ENCODE data around the gene CUX1. TPM values are rescaled to one million over a fixed set of nuclear protein-coding genes. Genes with fewer than 3 reads are reported as not detected.

CUX1 gene
- total RNA-seq, 1 donor from 2014 or later = 50.6 TPM

- Mint-ChIP-seq H3K4me1 (ENCODE audit: low read depth, unreplicated experiment) (peaks cover 2% of the 10 kb centered on the region), H3K4me3 (ENCODE audit: unreplicated experiment) (no peak overlapping the region), H3K27me3 (ENCODE audit: low read depth, unreplicated experiment) (no peaks in the 10 kb centered on the region), H3K27ac (ENCODE audit: unreplicated experiment) (no peak overlapping the region), H3K36me3 (ENCODE audit: low read depth, unreplicated experiment) (peaks cover 13% of the 10 kb centered on the region), H3K9me3 (ENCODE audit: unreplicated experiment) (no peaks in the 10 kb centered on the region)
- H3K27ac ChIP-seq (ENCODE audit: low read depth, low read length) = no peak overlapping the region
- DNase-seq (ENCODE audit: low read depth) = no peak
- no peak overlapping the region for H2AFZ ChIP-seq (ENCODE audit: low read depth, low read length)
- FAIRE-seq = no peak
- no peaks in the 10 kb centered on the region for H3K9me3 ChIP-seq (ENCODE audit: insufficient read depth, low read depth, low read length)
- no peak for TF ChIP-seq EZH2 (IDR thresholded peaks at IDR 0.05; ENCODE audit: insufficient read depth, low read length)
- TF ChIP-seq, protein P1, sequence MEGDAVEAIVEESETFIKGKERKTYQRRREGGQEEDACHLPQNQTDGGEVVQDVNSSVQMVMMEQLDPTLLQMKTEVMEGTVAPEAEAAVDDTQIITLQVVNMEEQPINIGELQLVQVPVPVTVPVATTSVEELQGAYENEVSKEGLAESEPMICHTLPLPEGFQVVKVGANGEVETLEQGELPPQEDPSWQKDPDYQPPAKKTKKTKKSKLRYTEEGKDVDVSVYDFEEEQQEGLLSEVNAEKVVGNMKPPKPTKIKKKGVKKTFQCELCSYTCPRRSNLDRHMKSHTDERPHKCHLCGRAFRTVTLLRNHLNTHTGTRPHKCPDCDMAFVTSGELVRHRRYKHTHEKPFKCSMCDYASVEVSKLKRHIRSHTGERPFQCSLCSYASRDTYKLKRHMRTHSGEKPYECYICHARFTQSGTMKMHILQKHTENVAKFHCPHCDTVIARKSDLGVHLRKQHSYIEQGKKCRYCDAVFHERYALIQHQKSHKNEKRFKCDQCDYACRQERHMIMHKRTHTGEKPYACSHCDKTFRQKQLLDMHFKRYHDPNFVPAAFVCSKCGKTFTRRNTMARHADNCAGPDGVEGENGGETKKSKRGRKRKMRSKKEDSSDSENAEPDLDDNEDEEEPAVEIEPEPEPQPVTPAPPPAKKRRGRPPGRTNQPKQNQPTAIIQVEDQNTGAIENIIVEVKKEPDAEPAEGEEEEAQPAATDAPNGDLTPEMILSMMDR (IDR thresholded peaks at IDR 0.05; ENCODE audit: insufficient read depth, low read depth, low read length) = no peak
- no peak overlapping the region for H3K9ac ChIP-seq (ENCODE audit: low read length)
- H3K79me2 ChIP-seq (ENCODE audit: insufficient read depth, low read length) = no peaks in the 10 kb centered on the region
- no peak overlapping the region for H3K4me2 ChIP-seq (ENCODE audit: low read length)
- no peak overlapping the region for H3K4me3 ChIP-seq (ENCODE audit: insufficient read depth, low read depth, low read length)
- peaks cover 2% of the 10 kb centered on the region for H3K36me3 ChIP-seq (ENCODE audit: insufficient read depth, low read length)
- H4K20me1 ChIP-seq (ENCODE audit: insufficient read depth, low read length) = peaks cover 56% of the 10 kb centered on the region
- H3K27me3 ChIP-seq (ENCODE audit: insufficient read depth, low read length) = no peaks in the 10 kb centered on the region
- no peaks in the 10 kb centered on the region for H3K4me1 ChIP-seq (ENCODE audit: insufficient read depth, low read length)
These were observed 175.9 kb downstream of the CUX1 start for GRCh38 chr7:101993311-101993710.

- Histone ChIP-seq H3K79me2 (ENCODE audit: insufficient read depth, low read length) (no peaks in the 10 kb centered on the region), H2AFZ (ENCODE audit: low read depth, low read length) (no peak overlapping the region), H3K4me2 (ENCODE audit: low read length) (no peak overlapping the region), H3K27ac (ENCODE audit: low read depth, low read length) (no peak overlapping the region), H3K27me3 (ENCODE audit: insufficient read depth, low read length) (no peaks in the 10 kb centered on the region), H3K4me1 (ENCODE audit: insufficient read depth, low read length) (no peaks in the 10 kb centered on the region), H4K20me1 (ENCODE audit: insufficient read depth, low read length) (peaks cover 58% of the 10 kb centered on the region), H3K4me3 (ENCODE audit: insufficient read depth, low read depth, low read length) (no peak overlapping the region), H3K36me3 (ENCODE audit: insufficient read depth, low read length) (no peaks in the 10 kb centered on the region), H3K9ac (ENCODE audit: low read length) (no peak overlapping the region), H3K9me3 (ENCODE audit: insufficient read depth, low read depth, low read length) (no peaks in the 10 kb centered on the region)
- Mint-ChIP-seq H3K27ac (ENCODE audit: unreplicated experiment) (no peak overlapping the region), H3K9me3 (ENCODE audit: unreplicated experiment) (no peaks in the 10 kb centered on the region), H3K36me3 (ENCODE audit: low read depth, unreplicated experiment) (peaks cover 8% of the 10 kb centered on the region), H3K27me3 (ENCODE audit: low read depth, unreplicated experiment) (no peaks in the 10 kb centered on the region), H3K4me1 (ENCODE audit: low read depth, unreplicated experiment) (no peaks in the 10 kb centered on the region), H3K4me3 (ENCODE audit: unreplicated experiment) (no peak overlapping the region)
- DNase-seq (ENCODE audit: low read depth) (no peak), FAIRE-seq (no peak)
- no peak for TF ChIP-seq EZH2 (IDR thresholded peaks at IDR 0.05; ENCODE audit: insufficient read depth, low read length)
- TF ChIP-seq, protein P1 (IDR thresholded peaks at IDR 0.05; ENCODE audit: insufficient read depth, low read depth, low read length) = no peak
These were observed 177.7 kb downstream of the CUX1 start for GRCh38 chr7:101995121-101995520.

GRCh38 chr7:101996131-101996691 lies 178.8 kb downstream of the CUX1 start:
- DNase-seq (ENCODE audit: low read depth) = no peak
- TF ChIP-seq, protein P1 (IDR thresholded peaks at IDR 0.05; ENCODE audit: insufficient read depth, low read depth, low read length) = no peak
- no peak for TF ChIP-seq EZH2 (IDR thresholded peaks at IDR 0.05; ENCODE audit: insufficient read depth, low read length)
- H3K4me3 Mint-ChIP-seq (ENCODE audit: unreplicated experiment) = no peak overlapping the region
- Histone ChIP-seq H3K36me3 (ENCODE audit: insufficient read depth, low read length) (no peaks in the 10 kb centered on the region), H3K4me3 (ENCODE audit: insufficient read depth, low read depth, low read length) (no peak overlapping the region), H3K9ac (ENCODE audit: low read length) (no peak overlapping the region), H3K4me1 (ENCODE audit: insufficient read depth, low read length) (no peaks in the 10 kb centered on the region), H3K9me3 (ENCODE audit: insufficient read depth, low read depth, low read length) (no peaks in the 10 kb centered on the region), H3K27ac (ENCODE audit: low read depth, low read length) (no peak overlapping the region), H4K20me1 (ENCODE audit: insufficient read depth, low read length) (peaks cover 61% of the 10 kb centered on the region), H2AFZ (ENCODE audit: low read depth, low read length) (no peak overlapping the region), H3K27me3 (ENCODE audit: insufficient read depth, low read length) (no peaks in the 10 kb centered on the region), H3K79me2 (ENCODE audit: insufficient read depth, low read length) (no peaks in the 10 kb centered on the region), H3K4me2 (ENCODE audit: low read length) (no peak overlapping the region)
- H3K27ac Mint-ChIP-seq (ENCODE audit: unreplicated experiment) = no peak overlapping the region
- no peaks in the 10 kb centered on the region for H3K9me3 Mint-ChIP-seq (ENCODE audit: unreplicated experiment)
- no peaks in the 10 kb centered on the region for H3K27me3 Mint-ChIP-seq (ENCODE audit: low read depth, unreplicated experiment)
- FAIRE-seq = no peak
- H3K4me1 Mint-ChIP-seq (ENCODE audit: low read depth, unreplicated experiment) = no peaks in the 10 kb centered on the region
- peaks cover 8% of the 10 kb centered on the region for H3K36me3 Mint-ChIP-seq (ENCODE audit: low read depth, unreplicated experiment)

Data from astrocyte (in vitro differentiated cells and primary cell).